Neutrophil (primary cell): ENCODE results near the gene FYCO1.

Experiments used
- H3K27ac ChIP-seq: fragments of 200-600 bp; sonication (generic); 2 replicates; pipeline ENCODE4 v1.5.1; 2016; ENCODE audit warnings: mild to moderate bottlenecking, moderate library complexity
- H3K27me3 ChIP-seq: fragments of 200-600 bp; sonication (generic); 2 replicates; pipeline ENCODE4 v1.6.0; 2016; ENCODE audit warnings: mild to moderate bottlenecking
- H3K36me3 ChIP-seq: fragments of 200-600 bp; sonication (generic); 2 replicates; pipeline ENCODE4 v1.5.1; 2017
- H3K4me1 ChIP-seq, 2 experiments: fragments of 200-600 bp in 1 of 2; sonication (generic) in 1 of 2; 1 replicate in 1 of 2; 2 replicates in 1 of 2; pipeline versions ENCODE4 v1.5.1 to v1.6.1; 2013 to 2016; ENCODE audit warnings: low read depth in 1 of 2, low read length in 1 of 2, mild to moderate bottlenecking in 1 of 2, moderate library complexity in 1 of 2; ENCODE audit not compliant: control insufficient read depth in 1 of 2, insufficient read depth in 1 of 2
- H3K4me3 ChIP-seq, 2 experiments: fragments of 200-600 bp in 1 of 2; sonication (generic) in 1 of 2; 1 replicate in 1 of 2; 2 replicates in 1 of 2; pipeline ENCODE4 v1.5.1; 2013 to 2016; ENCODE audit warnings: low read depth in 1 of 2, low read length in 1 of 2, mild to moderate bottlenecking in 1 of 2, moderate library complexity in 1 of 2
- H3K9me3 ChIP-seq: fragments of 200-600 bp; sonication (generic); 2 replicates; pipeline ENCODE4 v1.5.1; 2016
- CTCF ChIP-seq: fragments of 200-600 bp; sonication (generic); IDR thresholded peaks from 2 replicates; pipeline ENCODE4 v1.5.1; 2016; ENCODE audit warnings: antibody characterized with exemption

FYCO1 gene

GRCh38 chr3:46024131-46024530, 28.5 kb upstream of the FYCO1 start:
- H3K27me3 ChIP-seq: peaks cover 1% of the 10 kb centered on the region
- H3K9me3 ChIP-seq: no peaks in the 10 kb centered on the region

GRCh38 chr3:46022909-46023785, 27.5 kb upstream of the FYCO1 start:
- Histone ChIP-seq H3K36me3 (no peaks in the 10 kb centered on the region), H3K4me3 (no peak overlapping the region), H3K9me3 (no peaks in the 10 kb centered on the region), H3K27me3 (peaks cover 10% of the 10 kb centered on the region), H3K4me1 (no peaks in the 10 kb centered on the region), H3K27ac (no peak overlapping the region)
- no peak for TF ChIP-seq CTCF

More at GRCh38 chr3:46024131-46024530, 28.5 kb upstream of the FYCO1 start:
- no peak overlapping the region for H3K4me3 ChIP-seq
- H3K27ac ChIP-seq: no peak overlapping the region
- no peaks in the 10 kb centered on the region for H3K4me1 ChIP-seq
- no peak for TF ChIP-seq CTCF
- no peaks in the 10 kb centered on the region for H3K36me3 ChIP-seq

GRCh38 chr3:46021516-46021915, 25.9 kb upstream of the FYCO1 start:
- Histone ChIP-seq H3K9me3 (no peaks in the 10 kb centered on the region), H3K36me3 (no peaks in the 10 kb centered on the region), H3K4me1 (no peaks in the 10 kb centered on the region), H3K27ac (no peak overlapping the region), H3K4me3 (no peak overlapping the region), H3K27me3 (peaks cover 10% of the 10 kb centered on the region)
- no peak for TF ChIP-seq CTCF

- peaks cover 10% of the 10 kb centered on the region for H3K27me3 ChIP-seq
- no peaks in the 10 kb centered on the region for H3K36me3 ChIP-seq
- H3K4me3 ChIP-seq: no peak overlapping the region
- TF ChIP-seq CTCF: no peak
- no peak overlapping the region for H3K27ac ChIP-seq
- no peaks in the 10 kb centered on the region for H3K4me1 ChIP-seq
- H3K9me3 ChIP-seq: no peaks in the 10 kb centered on the region
These were observed 25.3 kb upstream of the FYCO1 start for GRCh38 chr3:46020766-46021510.

GRCh38 chr3:46019707-46020106, 24.1 kb upstream of the FYCO1 start:
- Histone ChIP-seq H3K27ac (no peak overlapping the region), H3K27me3 (peaks cover 10% of the 10 kb centered on the region), H3K4me1 (no peaks in the 10 kb centered on the region), H3K36me3 (no peaks in the 10 kb centered on the region), H3K9me3 (no peaks in the 10 kb centered on the region), H3K4me3 (no peak overlapping the region)
- no peak for TF ChIP-seq CTCF
